D341Med (cell line): ENCODE measurements around the gene UBE2G2.

Source experiments
- DNase-seq: peaks from one replicate; pipeline ENCODE4 v3.0.0; 2012; ENCODE audit warnings: low spot score

Gene UBE2G2

GRCh38 chr21:44749116-44749758, 52.4 kb downstream of the UBE2G2 start:
- DNase-seq, result no peak

GRCh38 chr21:44748621-44749020, 53.0 kb downstream of the UBE2G2 start:
- DNase-seq, result no peak

- DNase-seq, result peak; percentile 46
These were observed 59.0 kb downstream of the UBE2G2 start for GRCh38 chr21:44742418-44743153.

GRCh38 chr21:44741921-44742320, 59.7 kb downstream of the UBE2G2 start:
- no peak for DNase-seq

- DNase-seq, result peak; percentile 18
These were observed 60.9 kb downstream of the UBE2G2 start for GRCh38 chr21:44740742-44741141.

- no peak for DNase-seq
These were observed 62.3 kb downstream of the UBE2G2 start for GRCh38 chr21:44739316-44739715.

- DNase-seq, result no peak
These were observed 63.0 kb downstream of the UBE2G2 start for GRCh38 chr21:44738621-44739020.

- DNase-seq, result no peak
These were observed 63.8 kb downstream of the UBE2G2 start for GRCh38 chr21:44737706-44738354.

GRCh38 chr21:44736291-44737004, 65.2 kb downstream of the UBE2G2 start:
- DNase-seq, result peak; percentile 18

GRCh38 chr21:44735821-44736220, 65.8 kb downstream of the UBE2G2 start:
- no peak for DNase-seq

GRCh38 chr21:44734841-44735240, 66.8 kb downstream of the UBE2G2 start:
- DNase-seq, result peak; percentile 14

GRCh38 chr21:44734026-44734745, 67.4 kb downstream of the UBE2G2 start:
- peak; percentile 15 for DNase-seq

- no peak for DNase-seq
These were observed 68.7 kb downstream of the UBE2G2 start for GRCh38 chr21:44732956-44733355.

GRCh38 chr21:44732263-44732662, 69.4 kb downstream of the UBE2G2 start:
- DNase-seq, result peak; percentile 30

- DNase-seq, result no peak
These were observed 70.6 kb downstream of the UBE2G2 start for GRCh38 chr21:44730951-44731579.

GRCh38 chr21:44730028-44730395, 71.6 kb downstream of the UBE2G2 start:
- no peak for DNase-seq

GRCh38 chr21:44729336-44730027, 72.1 kb downstream of the UBE2G2 start:
- peak; percentile 27 for DNase-seq

GRCh38 chr21:44728716-44729115, 72.9 kb downstream of the UBE2G2 start:
- DNase-seq, result no peak

GRCh38 chr21:44727757-44728156, 73.9 kb downstream of the UBE2G2 start:
- peak; percentile 24 for DNase-seq

GRCh38 chr21:44727321-44727720, 74.3 kb downstream of the UBE2G2 start:
- DNase-seq, result no peak

- peak; percentile 34 for DNase-seq
These were observed 74.8 kb downstream of the UBE2G2 start for GRCh38 chr21:44726826-44727225.
